HG03060 (cell line): ENCODE results near the gene TRABD.

Source experiments
- ATAC-seq: cut with Tn5 transposase; IDR thresholded peaks from one replicate; pipeline ENCODE4 v1.9.1; 2021; ENCODE audit warnings: low read depth, moderate number of reproducible peaks; ENCODE audit not compliant: unreplicated experiment

Gene TRABD

DNA sequence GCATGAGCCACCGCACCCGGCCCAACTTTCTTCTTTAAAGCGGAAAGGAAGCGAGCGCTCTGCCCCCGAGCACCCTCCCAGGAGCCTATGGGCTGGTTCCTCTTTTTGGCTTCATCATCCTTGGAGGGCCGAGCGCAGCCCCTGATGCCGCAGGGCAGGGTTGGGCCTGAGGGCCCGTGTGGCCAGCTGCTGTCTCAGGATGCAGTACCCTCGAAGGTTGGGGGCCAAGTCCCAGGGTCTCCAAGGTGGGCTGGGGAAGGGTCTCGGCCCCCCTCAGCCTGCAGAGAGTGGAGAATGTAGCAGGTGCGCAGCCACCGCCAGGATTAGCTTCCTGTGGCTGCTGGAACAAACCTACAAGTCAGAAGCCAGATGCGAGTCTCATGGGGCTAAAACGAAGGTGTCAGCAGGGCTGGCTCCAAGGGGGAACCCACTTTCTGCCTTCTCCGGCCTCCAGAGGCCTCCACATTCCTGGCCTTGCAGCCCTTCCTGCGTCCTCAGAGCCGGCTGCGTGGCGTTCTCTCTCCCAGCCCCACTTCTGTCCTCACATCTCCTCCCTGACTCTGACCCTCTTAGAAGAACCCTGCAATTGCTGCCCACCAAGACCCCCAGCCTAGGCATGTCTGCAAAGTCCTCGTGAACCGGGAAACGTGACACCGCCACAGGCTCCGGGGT lies 12.3 kb upstream of the TRABD start:
- no peak for ATAC-seq

GRCh38 chr22:50173983-50174355 lies 11.7 kb upstream of the TRABD start:
- no peak for ATAC-seq

- ATAC-seq: no peak
These were observed 11.1 kb upstream of the TRABD start for GRCh38 chr22:50174382-50175190.

DNA sequence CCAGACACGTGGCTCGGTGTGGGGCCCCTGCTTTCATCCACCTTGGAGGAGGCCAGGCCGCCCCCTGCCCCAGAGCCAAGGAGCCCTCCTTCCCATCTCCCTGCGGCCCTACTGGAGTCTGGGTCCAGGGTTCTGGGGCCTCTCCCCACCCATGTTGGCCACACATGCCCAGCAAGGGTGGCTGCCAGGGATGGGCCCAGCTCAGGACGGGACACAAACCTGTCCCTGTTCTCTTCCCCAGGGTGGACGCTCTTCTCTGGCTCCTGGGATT lies 10.6 kb upstream of the TRABD start:
- ATAC-seq: no peak

- no peak for ATAC-seq
These were observed 9.5 kb upstream of the TRABD start for GRCh38 chr22:50175921-50176849.

GRCh38 chr22:50176850-50177536 lies 8.7 kb upstream of the TRABD start:
- no peak for ATAC-seq

GRCh38 chr22:50177537-50178470 lies 7.9 kb upstream of the TRABD start:
- ATAC-seq: no peak

DNA sequence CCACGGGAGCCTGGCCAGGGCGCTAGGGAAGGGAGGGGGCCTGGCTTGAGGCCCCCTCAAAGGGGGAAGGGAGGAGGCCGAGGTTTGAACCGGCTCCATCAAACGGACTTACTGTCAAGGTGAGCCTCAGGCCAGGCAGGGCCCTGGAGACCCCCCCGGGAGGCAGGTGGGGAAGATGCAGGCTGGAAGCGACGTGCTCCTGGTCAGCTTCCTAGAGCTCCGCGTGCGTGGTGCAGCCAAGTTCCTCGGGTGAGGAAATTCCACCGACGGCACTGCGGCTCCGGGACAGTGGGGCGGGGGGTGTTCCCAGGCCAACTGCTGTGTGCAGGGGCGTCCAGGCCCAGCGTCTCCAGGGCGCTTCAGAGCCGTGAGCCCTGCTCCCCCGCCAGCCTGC lies 7.2 kb upstream of the TRABD start:
- ATAC-seq: no peak

DNA sequence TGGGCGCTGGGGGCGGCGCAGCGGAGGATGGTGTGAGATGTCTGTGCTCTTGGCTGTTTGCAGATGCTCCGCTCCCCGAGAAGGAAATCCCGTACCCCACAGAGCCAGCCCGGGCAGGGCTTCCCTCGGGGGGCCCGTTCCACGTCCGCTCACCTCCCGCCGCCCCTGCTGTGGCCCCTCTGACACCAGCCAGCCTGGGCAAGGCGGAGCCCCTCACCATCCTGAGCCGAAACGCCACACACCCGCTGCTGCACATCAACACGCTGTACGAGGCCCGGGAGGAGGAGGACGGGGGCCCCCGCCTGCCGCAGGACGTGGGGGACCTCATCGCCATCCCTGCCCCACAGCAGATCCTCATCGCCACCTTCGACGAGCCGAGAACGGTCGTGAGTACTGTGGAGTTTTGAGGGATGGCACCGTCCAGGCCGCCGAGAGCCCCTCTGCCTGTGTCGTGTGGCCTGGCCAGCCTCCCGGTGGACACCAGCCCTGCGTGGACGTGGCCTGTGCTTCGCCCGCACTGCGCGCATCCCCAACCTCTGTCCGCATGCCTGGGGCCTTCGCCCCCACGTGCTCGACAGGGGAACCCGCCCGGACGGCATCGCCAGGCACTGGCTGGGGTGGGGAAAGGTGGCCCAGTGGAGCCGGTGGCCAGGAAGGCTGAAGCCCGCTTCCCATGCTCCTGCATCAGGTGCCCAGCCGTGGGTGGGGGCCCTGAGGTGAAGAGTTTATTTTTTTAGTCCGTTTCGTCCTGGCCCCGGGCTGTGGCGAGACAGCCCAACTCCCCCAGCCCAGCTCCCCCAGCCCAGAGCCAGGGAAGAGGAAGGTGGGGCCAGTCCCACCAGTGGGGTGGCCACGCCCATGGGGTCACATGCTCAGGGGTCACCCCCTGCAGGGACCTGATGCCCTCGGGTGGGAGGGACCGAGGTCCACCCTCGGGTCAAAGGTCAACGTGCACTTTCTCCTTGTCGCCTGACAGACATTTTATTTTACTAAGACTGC lies 6.5 kb upstream of the TRABD start:
- no peak for ATAC-seq

DNA sequence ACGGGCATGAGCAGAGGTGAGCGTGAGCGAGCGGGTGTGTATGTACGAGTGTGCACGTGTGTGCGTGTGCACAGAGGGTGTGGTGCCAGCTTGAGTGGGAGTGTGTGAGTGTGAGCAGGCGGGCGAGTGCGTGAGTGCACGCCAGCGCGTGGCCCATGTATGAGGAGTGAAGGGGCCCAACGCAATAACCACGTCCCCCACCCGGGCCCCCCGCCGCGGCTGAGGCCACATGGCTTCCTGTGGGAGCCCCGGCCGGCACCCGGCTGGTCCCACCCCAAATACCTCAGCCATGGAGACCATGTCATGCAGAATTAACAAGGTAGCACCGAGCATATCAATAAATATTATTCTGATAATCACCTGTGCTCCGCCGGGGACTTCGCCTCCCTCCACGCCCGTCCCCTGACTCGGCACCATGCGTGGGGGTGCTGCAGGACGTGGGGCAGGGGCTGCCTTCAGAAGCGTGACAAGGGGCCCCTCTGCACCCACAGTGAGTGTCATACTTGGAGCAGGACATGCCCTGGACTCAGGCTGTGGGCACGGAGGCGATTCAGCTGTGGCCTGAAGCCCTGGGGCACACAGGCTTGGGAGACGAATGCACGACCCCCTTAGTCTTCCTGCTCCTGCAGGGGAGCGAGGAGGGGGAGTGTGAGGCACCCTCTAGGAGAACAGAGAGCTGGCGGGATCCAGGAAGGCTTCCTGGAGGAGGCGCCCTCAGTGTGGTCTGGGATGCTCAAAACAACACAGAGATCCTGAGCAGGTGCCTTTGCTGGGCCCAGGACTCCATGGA lies 5.6 kb upstream of the TRABD start:
- ATAC-seq: no peak

DNA sequence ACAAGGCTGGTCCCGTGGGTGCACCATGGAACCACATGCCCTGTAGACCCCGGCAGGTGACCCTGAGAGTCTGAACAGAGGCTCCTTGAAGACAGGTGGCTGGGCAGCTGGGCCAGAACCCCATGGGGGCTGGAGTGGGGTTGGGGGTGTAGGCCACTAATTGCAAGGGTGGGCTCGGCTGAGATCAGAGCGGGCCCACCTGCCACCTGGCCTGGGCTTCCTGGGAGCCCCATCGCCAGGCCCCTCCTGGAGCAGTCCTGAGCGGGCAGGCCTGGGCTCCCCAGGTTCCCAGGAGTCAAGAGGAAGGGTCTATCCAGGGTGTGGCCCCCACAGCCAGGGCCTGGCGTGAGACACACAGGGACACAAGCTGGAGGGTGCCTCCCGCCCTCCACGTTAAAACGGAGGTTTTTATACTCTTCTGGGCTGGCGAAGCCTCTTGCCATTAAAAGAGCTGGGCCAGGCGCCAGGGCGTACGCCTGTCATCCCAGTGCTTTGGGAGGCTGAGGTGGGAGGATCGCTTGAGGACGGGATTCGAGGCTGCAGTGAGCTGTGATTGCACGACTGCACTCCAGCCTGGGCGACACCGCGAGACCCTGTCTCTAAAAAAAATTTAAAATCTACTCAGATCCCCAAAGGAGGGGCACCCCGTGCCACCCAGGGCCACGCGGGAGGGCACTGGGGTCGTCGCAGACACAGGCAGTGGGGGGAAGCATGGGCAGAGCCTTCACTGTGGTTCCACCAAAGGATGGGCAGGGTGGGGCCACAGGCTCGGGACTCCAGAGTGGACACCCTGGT lies 4.8 kb upstream of the TRABD start:
- no peak for ATAC-seq

DNA sequence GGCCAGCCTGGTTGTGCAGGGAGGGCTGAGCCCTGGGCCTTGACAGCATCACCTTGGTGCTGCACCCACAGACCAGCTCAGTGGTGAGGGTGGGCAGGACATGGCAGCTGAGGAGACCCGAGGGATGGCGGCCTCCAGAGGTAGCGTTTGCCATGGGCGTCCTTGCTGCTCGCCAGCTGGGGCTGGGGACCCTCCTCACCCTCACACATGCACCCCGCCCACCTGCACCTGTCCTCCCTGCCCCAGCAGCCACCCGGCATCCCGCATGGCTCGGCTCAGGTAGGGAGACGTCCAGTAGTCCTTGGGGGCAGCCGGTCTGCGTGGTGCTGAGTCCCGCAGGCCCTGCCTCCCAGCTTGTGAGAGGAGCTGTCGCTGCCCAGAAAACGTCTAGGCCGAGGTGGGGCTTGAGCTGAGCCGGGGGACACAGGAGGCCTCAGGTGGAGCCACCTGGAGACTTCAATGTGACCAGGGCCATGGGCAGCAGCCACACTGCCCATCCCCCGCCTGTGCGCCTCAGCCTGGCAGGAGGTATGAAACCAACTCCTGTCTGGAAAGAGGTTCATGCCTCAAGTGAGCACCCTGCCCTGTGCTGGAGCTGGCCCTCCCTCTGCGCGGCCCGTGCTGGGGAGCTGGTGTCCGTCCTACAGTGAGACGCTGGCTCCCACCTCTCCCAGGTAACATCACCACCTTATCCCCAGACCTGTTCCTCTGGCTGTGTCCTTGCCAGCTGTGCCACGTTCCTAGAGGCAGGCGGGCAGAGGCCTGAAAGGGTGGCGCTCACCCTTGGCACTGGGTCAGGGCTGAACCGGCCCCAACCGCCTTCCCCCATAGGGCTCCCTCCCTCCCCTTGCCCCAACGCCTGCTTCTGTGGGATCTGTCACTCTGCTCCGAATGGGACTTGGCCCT lies 3.3 kb upstream of the TRABD start:
- ATAC-seq: no peak

GRCh38 chr22:50183141-50183971 lies 2.4 kb upstream of the TRABD start:
- ATAC-seq: no peak

DNA sequence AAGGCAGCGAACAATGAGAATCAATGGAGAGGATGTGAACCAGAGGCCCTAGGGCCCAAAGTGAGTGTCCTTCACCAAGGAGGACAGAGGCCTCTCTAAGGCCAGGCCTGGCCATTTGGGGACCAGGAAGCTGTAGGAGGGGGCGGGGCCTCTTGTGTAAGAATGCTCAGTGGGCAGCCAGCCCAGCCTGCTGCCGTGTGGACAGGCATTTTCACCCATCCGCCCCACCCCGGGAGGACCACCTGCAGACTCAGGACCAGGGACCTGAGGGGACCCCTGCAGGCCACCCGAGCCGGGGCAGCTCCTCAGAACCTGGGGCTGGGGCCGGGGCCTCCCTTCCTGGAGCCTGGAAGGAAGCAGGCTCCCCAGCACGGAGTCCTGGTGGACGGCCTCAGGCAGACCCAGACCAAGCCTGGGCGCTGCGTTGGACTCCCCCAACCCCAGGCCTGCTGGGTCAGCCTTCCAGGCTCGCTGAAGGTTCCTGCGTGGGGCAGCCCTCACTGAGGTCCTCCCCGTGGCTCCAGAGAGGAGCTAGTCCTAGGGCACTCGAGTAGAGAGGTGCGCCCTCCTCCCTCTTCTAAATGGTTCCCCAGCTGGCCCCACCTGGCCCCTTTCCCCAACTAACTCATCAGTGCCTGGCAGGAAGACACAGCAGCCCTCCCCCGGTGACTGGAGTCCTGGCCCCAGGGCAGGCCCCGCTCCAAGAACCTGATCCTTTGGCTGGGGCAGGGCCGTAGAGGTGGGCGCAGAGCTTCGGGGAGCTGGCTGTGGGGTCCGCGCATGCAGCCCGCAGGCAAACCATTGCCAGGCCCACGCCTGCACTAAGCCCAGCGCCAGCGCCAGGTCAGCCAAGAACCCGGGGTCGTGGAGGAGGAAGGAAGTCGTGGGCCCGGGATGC lies 1.5 kb upstream of the TRABD start:
- ATAC-seq: no peak
